ENCODE results near the gene ITPKB. TPM values are rescaled to one million over a fixed set of nuclear protein-coding genes. Genes with fewer than 3 reads are reported as not detected.
"Not testable (repeated sequence)": the region's sequence is repeated elsewhere in the genome, so short reads cannot be mapped to it uniquely, and the experiment has no call there.

ITPKB gene
- total RNA-seq, 2 donors from 2014 or later: 22.4 to 28.3 TPM

DNA sequence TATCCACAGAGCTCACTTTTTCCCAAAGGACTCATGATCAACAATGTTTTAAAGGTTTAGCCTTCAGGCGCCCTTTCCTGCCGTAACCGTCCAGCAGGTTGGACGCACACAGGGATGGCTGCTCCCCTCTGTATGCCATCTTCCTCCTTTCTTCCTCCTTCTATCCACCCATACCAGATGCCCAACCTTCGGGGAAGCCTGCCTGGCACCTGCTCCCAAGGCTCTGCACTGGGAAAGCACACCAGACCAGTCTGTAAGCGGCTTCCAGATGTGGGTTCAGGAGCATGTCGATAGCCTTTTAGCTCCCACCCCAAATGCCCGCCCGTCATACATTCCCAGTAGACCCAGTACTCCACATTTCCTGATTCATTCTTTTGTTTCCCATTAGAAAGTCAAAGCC, 137.6 kb downstream of the ITPKB start:
- Histone ChIP-seq H3K9me3 (ENCODE audit: control insufficient read depth, low read length) (no peaks in the 10 kb centered on the region), H3K27me3 (ENCODE audit: control insufficient read depth, insufficient read depth, low read length, poor library complexity, severe bottlenecking) (no peaks in the 10 kb centered on the region), H3K36me3 (ENCODE audit: control insufficient read depth, insufficient read depth, low read length) (no peaks in the 10 kb centered on the region), H3K4me1 (ENCODE audit: control insufficient read depth, insufficient read depth, low read length) (peaks cover 6% of the 10 kb centered on the region), H3K27ac (ENCODE audit: low read depth, low read length) (no peak overlapping the region), H3K4me3 (ENCODE audit: low read length) (no peak overlapping the region), H3K9ac (ENCODE audit: extremely low read depth, low read length, poor library complexity, severe bottlenecking) (no peak overlapping the region)
- H3K27ac Mint-ChIP-seq: no peak overlapping the region
- TF ChIP-seq, protein P1, sequence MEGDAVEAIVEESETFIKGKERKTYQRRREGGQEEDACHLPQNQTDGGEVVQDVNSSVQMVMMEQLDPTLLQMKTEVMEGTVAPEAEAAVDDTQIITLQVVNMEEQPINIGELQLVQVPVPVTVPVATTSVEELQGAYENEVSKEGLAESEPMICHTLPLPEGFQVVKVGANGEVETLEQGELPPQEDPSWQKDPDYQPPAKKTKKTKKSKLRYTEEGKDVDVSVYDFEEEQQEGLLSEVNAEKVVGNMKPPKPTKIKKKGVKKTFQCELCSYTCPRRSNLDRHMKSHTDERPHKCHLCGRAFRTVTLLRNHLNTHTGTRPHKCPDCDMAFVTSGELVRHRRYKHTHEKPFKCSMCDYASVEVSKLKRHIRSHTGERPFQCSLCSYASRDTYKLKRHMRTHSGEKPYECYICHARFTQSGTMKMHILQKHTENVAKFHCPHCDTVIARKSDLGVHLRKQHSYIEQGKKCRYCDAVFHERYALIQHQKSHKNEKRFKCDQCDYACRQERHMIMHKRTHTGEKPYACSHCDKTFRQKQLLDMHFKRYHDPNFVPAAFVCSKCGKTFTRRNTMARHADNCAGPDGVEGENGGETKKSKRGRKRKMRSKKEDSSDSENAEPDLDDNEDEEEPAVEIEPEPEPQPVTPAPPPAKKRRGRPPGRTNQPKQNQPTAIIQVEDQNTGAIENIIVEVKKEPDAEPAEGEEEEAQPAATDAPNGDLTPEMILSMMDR (conservative IDR thresholded peaks at IDR 0.05): no peak
- DNase-seq: no peak
- H3K36me3 Mint-ChIP-seq (ENCODE audit: low read depth): no peaks in the 10 kb centered on the region
- peaks cover 20% of the 10 kb centered on the region for H3K4me1 Mint-ChIP-seq
- 88 to 100% methylated on average over 3 to 9 of the region's 9 CpGs for WGBS, 2 experiments (ENCODE audit: insufficient coverage in 1 of 2, insufficient read length in 1 of 2)
- no peaks in the 10 kb centered on the region for H3K9me3 Mint-ChIP-seq
- peaks cover 4% of the 10 kb centered on the region for H3K27me3 Mint-ChIP-seq (ENCODE audit: insufficient read depth)
- no peak overlapping the region for H3K4me3 Mint-ChIP-seq

DNA sequence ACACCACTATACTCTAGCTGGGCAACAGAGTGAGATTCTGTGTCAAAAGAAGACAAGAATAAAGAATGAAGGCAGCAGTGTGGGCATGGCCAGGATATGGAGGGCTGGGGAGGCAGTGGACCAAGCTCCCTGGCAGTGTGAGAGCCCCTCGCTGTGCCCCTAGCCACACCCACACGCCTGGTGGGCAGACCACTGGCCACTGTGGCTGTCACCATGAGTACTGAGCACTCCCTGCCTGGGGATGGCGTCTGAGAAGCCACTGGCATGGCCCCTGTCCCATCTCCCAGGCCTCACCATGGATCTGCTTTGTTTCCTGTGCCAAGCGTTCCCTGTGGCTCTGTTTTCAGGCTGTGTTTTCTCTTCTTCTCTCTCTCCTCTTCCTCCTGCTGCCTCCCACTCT, 138.8 kb downstream of the ITPKB start:
- Mint-ChIP-seq H3K27me3 (ENCODE audit: insufficient read depth) (peaks cover 8% of the 10 kb centered on the region), H3K4me1 (peaks cover 17% of the 10 kb centered on the region), H3K27ac (no peak overlapping the region), H3K4me3 (no peak overlapping the region), H3K36me3 (ENCODE audit: low read depth) (no peaks in the 10 kb centered on the region), H3K9me3 (peaks cover 10% of the 10 kb centered on the region)
- TF ChIP-seq, protein P1 (conservative IDR thresholded peaks at IDR 0.05): no peak
- no peak overlapping the region for H3K4me3 ChIP-seq (ENCODE audit: low read length)
- no peak overlapping the region for H3K27ac ChIP-seq (ENCODE audit: low read depth, low read length)
- H3K4me1 ChIP-seq (ENCODE audit: control insufficient read depth, insufficient read depth, low read length): peaks cover 6% of the 10 kb centered on the region
- 88 to 93% methylated on average over 4 of the region's 4 CpGs for WGBS, 2 experiments (ENCODE audit: insufficient coverage in 1 of 2, insufficient read length in 1 of 2)
- no peaks in the 10 kb centered on the region for H3K36me3 ChIP-seq (ENCODE audit: control insufficient read depth, insufficient read depth, low read length)
- no peaks in the 10 kb centered on the region for H3K27me3 ChIP-seq (ENCODE audit: control insufficient read depth, insufficient read depth, low read length, poor library complexity, severe bottlenecking)
- no peak for DNase-seq
- peaks cover 9% of the 10 kb centered on the region for H3K9me3 ChIP-seq (ENCODE audit: control insufficient read depth, low read length)
- H3K9ac ChIP-seq (ENCODE audit: extremely low read depth, low read length, poor library complexity, severe bottlenecking): no peak overlapping the region

DNA sequence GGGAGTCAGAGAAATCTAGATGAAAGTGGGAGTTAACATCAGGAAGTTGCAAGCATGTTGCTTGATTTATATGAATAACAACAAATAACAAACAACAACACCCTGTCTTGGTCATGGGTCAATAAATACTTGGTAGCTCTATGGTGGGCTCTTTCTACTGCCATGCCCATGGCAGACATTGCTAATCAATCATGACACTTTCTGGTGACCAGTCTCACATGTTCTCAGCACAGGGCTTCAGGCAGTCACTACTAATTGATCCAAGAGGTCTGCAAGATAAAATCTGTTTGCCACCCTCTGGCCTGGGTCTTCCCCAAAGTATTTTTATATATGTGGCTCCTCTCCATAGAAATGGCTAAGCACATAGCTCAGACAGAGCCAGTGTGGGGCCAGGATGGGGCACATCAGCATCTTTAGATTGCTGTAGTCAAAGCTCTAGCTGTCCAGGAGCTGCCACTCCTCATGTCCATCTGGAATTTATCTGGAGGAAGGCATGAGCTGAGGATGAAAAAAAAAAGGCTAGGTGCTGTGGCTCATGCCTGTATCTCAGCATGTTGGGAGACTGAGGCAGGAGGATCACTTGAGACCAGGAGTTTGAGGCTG, 139.3 kb downstream of the ITPKB start:
- no peak overlapping the region for H3K9ac ChIP-seq (ENCODE audit: extremely low read depth, low read length, poor library complexity, severe bottlenecking)
- H3K27ac Mint-ChIP-seq: no peak overlapping the region

DNA sequence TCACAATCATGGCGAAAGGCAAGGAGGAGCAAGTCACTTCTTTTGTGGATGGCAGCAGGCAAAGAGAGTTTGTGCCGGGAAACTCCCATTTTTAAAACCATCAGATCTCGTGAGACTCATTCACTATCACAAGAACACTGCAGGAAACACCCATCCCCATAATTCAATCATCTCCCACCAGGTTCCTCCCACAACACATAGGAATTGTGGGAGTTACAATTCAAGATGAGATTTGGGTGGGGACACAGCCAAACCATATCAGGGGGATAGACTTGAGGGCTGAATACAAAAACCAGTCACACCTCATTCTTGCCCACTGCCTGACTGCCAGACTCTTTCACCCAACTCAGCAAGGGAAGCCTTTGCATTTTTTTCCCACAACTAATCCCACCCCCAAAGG, 140.1 kb downstream of the ITPKB start:
- not testable (repeated sequence) for H3K4me3 ChIP-seq (ENCODE audit: low read length); H3K27ac Mint-ChIP-seq; H3K36me3 Mint-ChIP-seq (ENCODE audit: low read depth)

More for the DNA sequence above, 139.3 kb downstream of the ITPKB start:
- H3K9me3 ChIP-seq (ENCODE audit: control insufficient read depth, low read length): peaks cover 10% of the 10 kb centered on the region
- Mint-ChIP-seq H3K36me3 (ENCODE audit: low read depth) (no peaks in the 10 kb centered on the region), H3K9me3 (peaks cover 15% of the 10 kb centered on the region), H3K4me1 (peaks cover 12% of the 10 kb centered on the region), H3K27me3 (ENCODE audit: insufficient read depth) (peaks cover 10% of the 10 kb centered on the region), H3K4me3 (no peak overlapping the region)
- peaks cover 6% of the 10 kb centered on the region for H3K4me1 ChIP-seq (ENCODE audit: control insufficient read depth, insufficient read depth, low read length)
- no peak overlapping the region for H3K4me3 ChIP-seq (ENCODE audit: low read length)
- H3K36me3 ChIP-seq (ENCODE audit: control insufficient read depth, insufficient read depth, low read length): no peaks in the 10 kb centered on the region
- TF ChIP-seq, protein P1 (conservative IDR thresholded peaks at IDR 0.05): no peak
- DNase-seq: no peak
- no peak overlapping the region for H3K27ac ChIP-seq (ENCODE audit: low read depth, low read length)
- H3K27me3 ChIP-seq (ENCODE audit: control insufficient read depth, insufficient read depth, low read length, poor library complexity, severe bottlenecking): no peaks in the 10 kb centered on the region

More for the DNA sequence above, 140.1 kb downstream of the ITPKB start:
- H3K9me3 Mint-ChIP-seq: peaks cover 15% of the 10 kb centered on the region
- H3K36me3 ChIP-seq (ENCODE audit: control insufficient read depth, insufficient read depth, low read length); DNase-seq; H3K27ac ChIP-seq (ENCODE audit: low read depth, low read length); H3K9me3 ChIP-seq (ENCODE audit: control insufficient read depth, low read length); H3K4me1 ChIP-seq (ENCODE audit: control insufficient read depth, insufficient read depth, low read length); H3K9ac ChIP-seq (ENCODE audit: extremely low read depth, low read length, poor library complexity, severe bottlenecking); H3K27me3 ChIP-seq (ENCODE audit: control insufficient read depth, insufficient read depth, low read length, poor library complexity, severe bottlenecking); H3K4me3 Mint-ChIP-seq; H3K27me3 Mint-ChIP-seq (ENCODE audit: insufficient read depth): not testable (repeated sequence)
- peaks cover 11% of the 10 kb centered on the region for H3K4me1 Mint-ChIP-seq
- 84 to 96% methylated on average over 3 of the region's 3 CpGs for WGBS, 2 experiments (ENCODE audit: insufficient coverage in 1 of 2, insufficient read length in 1 of 2)
